Bronchial epithelial cell (primary cell): ENCODE data around the gene MGAT1. TPM values are rescaled to one million over a fixed set of nuclear protein-coding genes. Genes with fewer than 3 reads are reported as not detected.
A peak's percentile ranks its signal among the peaks of the same experiment; 100 is the strongest.

ENCODE experiments used
- DNase-seq: peaks from one replicate; pipeline ENCODE4 v3.0.0-alpha.2; 2010; ENCODE audit warnings: low read depth
- FAIRE-seq: peaks from 2 replicates; lab custom pipeline; 2011; peaks lifted over from hg19 to GRCh38; lab: Jason Lieb, UNC
- H3K27me3 ChIP-seq: 2 replicates; pipeline ENCODE4 v1.5.1; 2011; ENCODE audit warnings: low read length; ENCODE audit not compliant: control insufficient read depth, insufficient read depth
- H3K36me3 ChIP-seq: 2 replicates; pipeline ENCODE4 v1.5.1; 2011; ENCODE audit warnings: low read length; ENCODE audit not compliant: control insufficient read depth, insufficient read depth
- H3K4me3 ChIP-seq: 2 replicates; pipeline ENCODE4 v1.5.1; 2011; ENCODE audit warnings: mild to moderate bottlenecking, low read depth, low read length, control low read depth
- total RNA-seq: library from RNA; depleted of rRNA; stranded (reverse); fragments of >200 nt; gene quantifications from 2 replicates; pipeline ENCODE4 v1.2.1, GENCODE V29; 2014
- TF ChIP-seq, protein P1 (sequence below): IDR thresholded peaks from 2 replicates; pipeline ENCODE4 v1.5.1; 2011; ENCODE audit warnings: mild to moderate bottlenecking, moderate library complexity, low read length, control low read depth, inconsistent platforms; ENCODE audit not compliant: insufficient read depth, severe bottlenecking

Gene MGAT1
- total RNA-seq: 62.1 and 78.2 TPM in 2 replicates

DNA sequence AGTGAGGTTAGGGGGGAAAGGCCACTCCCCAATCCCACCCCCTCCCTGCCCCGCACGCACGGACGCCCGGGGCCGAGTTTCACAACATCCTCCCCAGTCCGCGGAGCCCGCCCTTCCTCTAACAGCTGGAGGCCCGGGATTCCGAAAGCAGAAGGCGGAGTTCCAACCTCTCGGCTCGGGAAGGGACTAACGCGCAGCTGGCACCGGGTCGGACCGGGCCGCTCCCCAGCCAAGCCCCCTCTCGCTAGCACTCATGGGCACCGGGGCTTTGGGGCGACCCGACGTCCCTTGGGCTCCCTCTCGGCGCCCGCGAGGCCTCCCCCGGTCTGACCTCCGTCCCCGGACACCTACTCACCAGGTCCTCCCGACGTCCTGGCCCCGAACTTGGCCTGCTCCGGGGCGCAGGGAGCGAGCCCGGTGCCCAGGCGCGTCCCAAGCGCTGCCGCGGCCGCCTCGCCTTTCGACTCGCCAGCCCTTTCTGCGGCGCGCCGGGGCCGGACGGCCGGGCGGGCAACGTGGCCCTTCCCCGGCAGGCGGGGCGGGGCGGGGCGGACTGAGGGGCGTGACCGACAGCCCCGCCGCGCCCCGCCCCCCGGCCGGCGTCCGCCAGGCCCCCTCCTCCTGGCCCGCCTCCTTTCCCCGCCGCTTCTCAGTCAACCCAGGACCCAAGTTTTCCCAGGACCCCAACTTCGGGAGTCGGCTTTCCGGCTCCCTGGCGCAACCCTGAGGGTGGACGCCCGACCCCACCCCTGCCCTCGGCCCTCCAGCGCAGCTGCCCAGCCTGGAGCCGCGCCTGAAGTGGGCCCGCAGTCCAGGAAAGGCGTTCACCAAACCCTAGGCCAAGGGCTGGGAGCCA, at the start of gene MGAT1:
Gene MGAT1 (minus strand): TSS at position 482 of the 856 bp plus-strand sequence. CDS start 9,835 bp downstream, outside the sequence.
- Histone ChIP-seq H3K27me3 (no peaks in the 10 kb centered on the region), H3K36me3 (peaks cover 7% of the 10 kb centered on the region), H3K4me3 (peak within 1 kb of the TSS; percentile 92)
- FAIRE-seq: no peak
- peak; percentile 64 for DNase-seq
- TF ChIP-seq, protein P1, sequence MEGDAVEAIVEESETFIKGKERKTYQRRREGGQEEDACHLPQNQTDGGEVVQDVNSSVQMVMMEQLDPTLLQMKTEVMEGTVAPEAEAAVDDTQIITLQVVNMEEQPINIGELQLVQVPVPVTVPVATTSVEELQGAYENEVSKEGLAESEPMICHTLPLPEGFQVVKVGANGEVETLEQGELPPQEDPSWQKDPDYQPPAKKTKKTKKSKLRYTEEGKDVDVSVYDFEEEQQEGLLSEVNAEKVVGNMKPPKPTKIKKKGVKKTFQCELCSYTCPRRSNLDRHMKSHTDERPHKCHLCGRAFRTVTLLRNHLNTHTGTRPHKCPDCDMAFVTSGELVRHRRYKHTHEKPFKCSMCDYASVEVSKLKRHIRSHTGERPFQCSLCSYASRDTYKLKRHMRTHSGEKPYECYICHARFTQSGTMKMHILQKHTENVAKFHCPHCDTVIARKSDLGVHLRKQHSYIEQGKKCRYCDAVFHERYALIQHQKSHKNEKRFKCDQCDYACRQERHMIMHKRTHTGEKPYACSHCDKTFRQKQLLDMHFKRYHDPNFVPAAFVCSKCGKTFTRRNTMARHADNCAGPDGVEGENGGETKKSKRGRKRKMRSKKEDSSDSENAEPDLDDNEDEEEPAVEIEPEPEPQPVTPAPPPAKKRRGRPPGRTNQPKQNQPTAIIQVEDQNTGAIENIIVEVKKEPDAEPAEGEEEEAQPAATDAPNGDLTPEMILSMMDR: no peak

DNA sequence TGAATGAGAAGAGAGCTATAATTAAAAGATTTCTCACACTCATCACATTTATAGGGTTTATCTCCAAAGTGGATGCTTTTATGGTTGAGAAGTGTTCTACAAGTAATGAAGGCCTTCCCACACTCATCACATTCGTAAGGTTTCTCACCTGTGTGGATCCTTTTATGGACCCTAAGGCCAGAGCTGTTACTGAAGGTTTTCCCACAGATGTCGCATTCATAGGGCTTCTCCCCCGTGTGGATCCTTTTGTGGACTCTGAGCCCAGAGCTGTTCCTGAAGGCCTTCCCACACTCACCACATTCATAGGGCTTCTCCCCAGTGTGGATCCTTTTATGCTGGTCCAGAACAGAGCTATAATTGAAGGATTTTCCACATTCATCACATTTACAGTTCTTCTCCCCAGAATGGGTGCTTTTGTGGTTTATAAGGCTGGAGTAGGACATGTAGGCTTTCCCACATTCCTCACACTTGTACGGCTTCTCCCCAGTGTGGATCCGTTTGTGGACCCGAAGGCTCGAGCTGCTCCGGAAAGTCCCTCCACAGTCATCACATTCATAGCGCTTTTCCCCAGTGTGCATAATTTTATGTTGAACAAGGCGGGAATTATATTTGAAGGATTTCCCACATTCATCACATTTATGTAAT, 48.0 kb upstream of the MGAT1 start:
- TF ChIP-seq, protein P1: no peak
- DNase-seq: no peak
- Histone ChIP-seq H3K36me3 (peaks cover 22% of the 10 kb centered on the region), H3K27me3 (no peaks in the 10 kb centered on the region), H3K4me3 (no peak overlapping the region)
- FAIRE-seq: no peak

DNA sequence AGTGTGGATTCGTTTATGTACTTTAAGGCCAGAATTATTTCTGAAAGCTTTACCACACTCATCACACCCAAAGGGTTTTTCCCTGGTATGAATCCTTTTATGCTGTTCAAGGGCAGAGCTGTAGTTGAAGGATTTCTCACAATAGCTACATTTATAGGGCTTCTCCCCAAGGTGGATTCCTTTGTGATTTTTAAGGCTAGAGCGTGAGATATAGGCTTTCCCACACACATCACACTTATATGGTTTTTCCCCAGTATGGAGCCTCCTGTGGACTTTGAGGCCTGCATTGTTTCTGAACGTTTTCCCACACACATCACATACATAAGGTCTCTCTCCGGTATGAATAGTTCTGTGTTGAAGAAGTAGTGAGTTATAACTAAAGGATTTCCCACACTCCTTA, 47.2 kb upstream of the MGAT1 start:
- TF ChIP-seq, protein P1: no peak
- DNase-seq (no peak), FAIRE-seq (no peak)
- Histone ChIP-seq H3K36me3 (peaks cover 18% of the 10 kb centered on the region), H3K4me3 (no peak overlapping the region), H3K27me3 (no peaks in the 10 kb centered on the region)

DNA sequence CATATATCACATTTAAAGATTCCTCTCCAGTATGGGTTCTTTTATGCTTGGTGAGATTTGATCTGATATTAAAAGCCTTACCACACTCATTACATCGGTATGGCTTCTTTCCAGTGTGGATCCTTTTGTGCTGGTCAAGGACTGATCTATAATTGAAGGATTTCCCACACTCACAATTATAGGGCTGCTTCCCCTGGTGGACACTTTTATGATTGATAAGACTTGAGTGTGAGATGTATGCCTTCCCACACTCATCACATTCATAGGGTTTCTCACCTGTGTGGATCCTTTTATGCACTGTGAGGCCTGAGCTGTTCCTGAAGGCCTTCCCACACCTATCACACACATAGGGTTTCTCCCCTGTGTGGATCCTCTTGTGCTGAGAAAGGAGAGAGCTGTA, 46.3 kb upstream of the MGAT1 start:
- H3K4me3 ChIP-seq: no peak overlapping the region
- H3K27me3 ChIP-seq: no peaks in the 10 kb centered on the region
- TF ChIP-seq, protein P1: no peak
- FAIRE-seq (no peak), DNase-seq (no peak)
- H3K36me3 ChIP-seq: peaks cover 18% of the 10 kb centered on the region

DNA sequence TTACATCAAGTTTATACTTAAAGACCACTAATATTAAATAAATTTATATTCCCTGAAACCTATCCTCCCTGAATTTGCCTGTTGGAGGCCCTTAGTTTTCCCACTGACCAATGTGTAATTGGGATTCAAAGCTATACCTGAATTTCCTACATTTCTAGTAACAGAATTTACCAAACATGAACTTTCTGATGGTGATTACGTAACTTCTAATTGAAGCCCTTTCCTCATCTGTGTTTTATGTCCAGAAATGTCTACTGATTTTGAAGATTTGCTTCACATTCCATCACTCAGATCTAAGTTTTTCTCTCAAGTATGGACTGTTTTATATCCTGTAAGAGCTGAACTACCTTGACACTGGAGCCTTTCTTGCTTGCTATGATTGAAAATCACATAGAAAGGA, 45.7 kb upstream of the MGAT1 start:
- no peak for FAIRE-seq
- TF ChIP-seq, protein P1: no peak
- Histone ChIP-seq H3K36me3 (peaks cover 18% of the 10 kb centered on the region), H3K4me3 (no peak overlapping the region), H3K27me3 (no peaks in the 10 kb centered on the region)
- DNase-seq: no peak
